Activated CD4-positive, alpha-beta T cell treated with anti-CD3 and anti-CD28 coated beads for 4 hours (primary cell): ENCODE results near the gene MLLT10.

Experiments
- DNase-seq, 2 donors: peaks; one replicate each; pipeline ENCODE4 v3.0.0-alpha.2; 2020

The MLLT10 gene

DNA sequence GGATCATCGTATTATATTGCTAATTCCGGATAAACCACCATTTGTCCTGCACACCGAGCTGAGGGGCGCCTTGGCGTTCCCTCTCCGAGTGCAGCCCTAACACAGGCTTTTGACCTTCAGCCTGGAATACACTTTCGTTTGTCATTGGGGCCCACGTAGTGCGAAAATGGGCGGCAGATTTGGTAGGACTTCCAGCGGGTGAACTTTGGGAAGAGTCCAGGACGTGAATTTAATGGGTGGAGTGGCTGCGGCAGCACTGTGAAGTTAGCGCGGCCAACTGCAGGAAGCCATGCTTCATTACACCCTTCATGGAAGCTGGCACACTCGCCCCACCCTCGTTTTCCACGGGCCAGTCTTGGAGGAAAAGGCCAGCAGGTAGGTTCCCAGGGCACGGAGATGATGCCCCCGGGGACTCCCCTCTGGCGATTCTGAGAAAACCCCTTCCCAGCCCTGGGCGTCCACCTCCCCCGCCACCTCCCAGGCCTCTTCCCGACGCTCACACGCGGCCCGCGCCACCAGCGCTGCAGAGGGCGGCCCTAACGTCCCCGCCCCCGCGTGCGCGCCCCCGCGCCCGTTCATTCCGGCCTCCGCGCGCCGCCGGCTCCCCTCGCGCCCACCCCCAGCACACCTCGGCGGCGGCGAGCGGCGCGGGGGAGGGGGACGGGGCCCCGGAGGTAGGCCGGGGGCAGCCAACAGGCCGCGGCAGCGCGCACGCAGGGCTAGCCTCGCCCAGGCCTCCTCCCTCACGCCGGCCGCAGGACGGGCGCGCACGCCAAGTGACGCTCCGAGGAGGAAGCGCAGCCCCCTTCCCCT is at the start of gene MLLT10:
Gene MLLT10, plus strand, starts transcription at position 766 of the 813 bp plus-strand sequence. CDS start 413 bp downstream, outside the sequence.
- peak; percentile 88 to 91 for DNase-seq

DNA sequence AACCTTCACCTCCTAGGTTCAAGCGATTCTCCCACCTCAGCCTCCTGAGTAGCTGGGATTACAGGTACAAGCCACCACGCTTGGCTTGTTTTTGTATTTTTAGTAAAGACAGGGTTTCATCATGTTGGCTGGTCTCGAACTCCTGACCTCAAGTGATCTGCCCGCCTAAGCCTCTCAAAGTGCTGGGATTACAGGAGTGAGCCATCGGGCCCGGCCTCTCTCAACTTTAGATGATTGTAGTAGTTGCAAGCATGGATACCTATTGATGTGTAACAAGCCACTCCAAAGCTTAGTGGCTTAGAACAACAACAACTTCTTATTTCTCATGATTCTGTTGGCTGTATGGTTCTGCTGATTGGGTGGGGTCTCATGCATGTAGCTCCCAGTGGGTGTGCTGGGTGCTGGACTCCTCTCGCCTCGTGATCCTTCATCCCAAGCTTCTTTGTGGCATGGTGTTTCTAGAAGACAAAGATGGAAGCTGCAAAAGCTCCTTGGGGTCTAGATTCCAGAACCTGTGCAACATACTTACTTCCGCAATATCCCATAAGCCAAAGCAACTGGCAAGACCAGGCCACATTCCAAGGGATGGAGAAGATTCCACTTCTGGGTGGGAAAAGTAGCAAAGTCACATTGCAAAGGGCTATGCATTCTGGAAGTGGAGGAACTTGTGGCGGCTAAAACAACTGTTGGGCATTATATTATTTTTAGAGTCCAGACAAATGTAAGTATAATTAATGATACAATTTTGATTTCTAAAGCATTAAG is 46.4 kb upstream of the MLLT10 start:
- DNase-seq: no peak

DNA sequence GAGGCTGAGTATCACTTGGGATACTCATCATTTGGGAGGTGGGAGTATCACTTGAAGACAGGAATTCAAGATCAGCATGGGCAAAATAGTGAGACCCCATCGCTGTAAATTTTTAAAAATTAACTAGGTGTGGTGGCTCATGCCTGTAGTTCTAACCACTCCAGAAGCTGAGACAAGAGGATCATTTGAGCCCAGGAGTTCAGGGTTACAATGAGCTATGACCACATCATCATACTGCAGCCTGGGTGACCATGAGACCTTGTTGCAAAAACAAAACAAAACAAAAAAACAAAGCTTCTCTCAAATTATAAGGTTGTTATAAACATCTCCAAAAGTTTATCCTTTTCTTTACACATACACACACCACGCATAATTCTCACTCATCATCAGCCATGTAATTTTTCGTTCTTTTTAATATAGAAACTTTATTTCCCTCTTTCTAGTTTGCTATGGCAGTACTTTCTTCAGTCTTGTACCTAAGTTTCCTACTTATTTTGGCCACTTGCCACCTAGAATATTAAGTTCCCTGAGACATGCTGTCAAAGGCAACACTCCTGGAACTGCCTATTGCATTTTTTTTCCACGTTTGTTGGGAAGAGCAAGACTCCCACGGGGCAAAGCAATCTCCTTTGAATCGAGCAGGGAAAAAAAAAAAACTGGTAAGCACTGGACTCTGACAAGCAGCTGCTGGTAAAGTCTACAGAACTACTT is 45.6 kb upstream of the MLLT10 start:
- DNase-seq: no peak

DNA sequence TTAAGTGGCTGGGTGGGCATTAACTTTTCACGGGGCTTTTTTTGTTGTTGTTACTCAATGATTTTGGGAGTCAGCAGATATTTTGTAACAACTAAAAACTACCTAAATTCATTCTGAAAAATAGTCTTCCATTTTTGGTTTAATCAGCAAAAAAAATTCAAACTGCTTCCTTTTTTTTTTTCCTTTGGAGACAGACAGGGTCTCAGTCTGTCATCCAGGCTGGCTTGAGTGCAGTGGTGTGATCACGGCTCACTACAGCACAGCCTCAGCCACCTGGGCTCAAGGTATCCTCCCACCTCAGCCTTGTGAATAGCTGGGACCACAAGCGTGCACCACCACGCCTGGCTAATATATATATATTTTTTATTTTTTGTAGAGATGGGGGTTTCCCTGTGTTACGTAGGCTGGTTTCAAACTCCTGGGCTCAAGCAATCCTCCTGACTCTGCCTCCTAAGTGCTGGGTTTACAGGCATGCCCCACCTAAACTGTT is 45.0 kb upstream of the MLLT10 start:
- DNase-seq: no peak

DNA sequence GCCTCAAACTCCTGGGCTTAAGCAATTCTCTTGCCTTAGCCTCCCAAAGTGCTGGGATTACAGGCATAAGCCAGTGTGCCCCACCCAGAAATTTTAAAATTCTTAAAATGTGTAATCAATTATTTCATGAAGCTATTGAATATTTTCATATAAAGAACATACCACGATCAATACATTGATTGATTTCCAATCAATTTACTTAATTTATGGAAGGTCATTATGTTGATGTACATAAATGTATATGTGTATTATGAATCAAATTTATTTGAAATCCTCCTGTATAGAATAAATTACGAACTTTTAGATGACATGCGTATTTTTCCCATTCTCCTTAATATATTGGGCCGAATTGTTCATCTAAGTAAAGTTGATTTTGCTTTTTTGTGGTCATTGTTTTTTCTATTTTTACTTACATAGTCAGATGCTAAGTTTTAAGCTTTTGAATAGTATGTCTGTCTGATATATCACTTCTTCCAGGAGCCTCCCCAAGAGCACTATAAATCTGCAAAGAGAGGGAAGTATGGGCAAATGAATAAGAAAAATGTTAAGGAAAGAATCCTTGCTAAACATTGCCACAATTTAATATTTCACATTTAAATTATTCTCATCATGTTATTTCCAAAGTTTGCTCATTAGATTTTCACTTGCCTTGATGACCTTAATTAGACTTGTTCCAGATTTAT is 43.9 kb upstream of the MLLT10 start:
- DNase-seq: no peak

DNA sequence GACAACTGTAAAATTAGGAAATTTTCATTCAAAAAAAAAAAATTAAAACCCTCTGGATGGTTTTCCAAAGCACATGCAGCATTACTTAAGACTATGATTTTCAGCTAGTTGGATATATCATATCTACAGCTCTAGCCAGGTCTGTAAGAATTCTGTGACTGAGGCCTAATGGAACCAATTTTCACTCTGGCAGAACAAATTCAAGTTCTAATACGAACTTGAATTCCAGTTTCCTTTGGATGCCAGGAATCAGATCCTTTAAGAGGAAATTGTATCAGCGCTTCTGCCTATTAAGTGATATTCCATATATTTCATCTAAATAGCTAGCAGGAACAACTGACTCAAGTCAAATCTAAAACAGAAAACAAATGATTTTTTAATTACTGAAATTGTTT is 43.3 kb upstream of the MLLT10 start:
- no peak for DNase-seq

DNA sequence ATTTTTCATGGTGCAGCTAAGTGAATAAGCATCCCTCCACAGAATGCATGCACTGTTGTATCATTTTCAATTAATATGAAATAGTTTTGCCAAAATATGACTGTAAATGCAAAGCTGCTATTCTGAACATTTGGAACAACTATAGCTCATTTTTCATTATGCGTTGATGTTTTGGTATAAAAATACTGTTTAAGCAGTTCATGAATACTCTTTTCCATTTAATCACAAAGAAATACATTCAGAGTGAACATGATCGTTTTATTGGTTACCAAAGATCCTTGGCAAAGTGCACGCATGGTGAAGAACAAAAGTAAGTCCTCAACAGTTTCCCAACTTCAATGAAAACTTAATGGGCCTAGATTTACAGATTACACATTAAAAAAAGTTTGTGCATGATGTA is 41.6 kb upstream of the MLLT10 start:
- DNase-seq: no peak

DNA sequence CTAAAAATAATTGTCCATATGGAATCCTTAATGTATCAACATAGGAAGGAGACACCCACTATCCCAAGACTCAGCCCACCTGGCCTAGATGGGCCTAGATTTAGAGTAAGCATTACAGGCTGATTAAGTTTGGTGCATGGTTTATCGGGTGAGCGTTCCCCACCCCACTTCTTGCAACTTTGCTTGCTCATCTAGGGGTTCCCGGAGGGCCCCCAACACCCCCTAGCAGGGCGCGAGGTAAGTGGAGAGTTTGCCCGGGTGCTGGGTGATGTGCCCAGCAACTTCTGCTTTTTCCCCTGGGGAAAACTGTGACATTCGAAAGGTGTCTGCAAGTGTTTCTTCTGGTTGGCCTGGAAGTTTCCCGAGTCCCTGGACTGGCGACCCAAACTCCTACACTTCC is 40.2 kb upstream of the MLLT10 start:
- no peak for DNase-seq

DNA sequence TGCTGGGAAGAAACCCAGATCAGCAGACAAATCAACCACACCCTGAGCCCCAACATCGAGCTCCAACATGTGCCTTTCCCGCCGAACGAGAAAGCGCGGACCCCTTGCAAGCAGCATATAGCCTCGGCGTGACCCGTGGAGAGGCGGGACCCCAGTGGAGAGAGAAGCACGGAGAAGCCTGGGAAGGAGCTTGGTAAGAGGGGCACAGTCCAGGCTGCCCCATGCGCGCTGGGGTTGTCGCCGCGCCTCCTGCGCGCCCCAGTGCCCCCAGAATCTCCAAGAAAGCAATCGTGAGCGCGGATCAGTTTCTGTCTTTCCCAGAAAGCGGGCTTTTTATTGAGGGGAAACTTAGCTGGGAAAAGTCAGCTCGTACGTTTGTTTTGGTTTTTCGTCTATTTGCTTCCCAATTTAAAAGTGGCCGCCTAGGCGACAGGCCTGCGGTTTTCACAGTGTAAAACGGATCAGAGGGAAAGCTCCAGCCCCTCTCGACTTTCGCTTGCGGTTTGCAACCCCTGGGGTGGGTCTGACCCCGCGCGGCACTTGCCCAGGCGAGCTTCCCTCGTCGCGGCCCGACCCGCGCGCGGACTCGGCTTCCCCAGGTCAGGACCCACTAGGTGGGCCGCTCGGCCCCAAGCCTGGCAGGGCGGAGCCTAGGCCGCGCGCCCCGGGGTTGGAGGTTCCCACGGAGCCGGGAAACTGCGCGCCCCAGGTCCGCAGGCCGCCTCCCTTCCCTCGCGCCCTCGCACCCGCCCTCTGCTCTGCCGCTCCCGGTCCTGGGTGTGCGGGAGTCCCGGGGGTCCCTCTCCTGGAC is 39.6 kb upstream of the MLLT10 start:
- DNase-seq: peak in 1 of 2 donors; percentile 14

DNA sequence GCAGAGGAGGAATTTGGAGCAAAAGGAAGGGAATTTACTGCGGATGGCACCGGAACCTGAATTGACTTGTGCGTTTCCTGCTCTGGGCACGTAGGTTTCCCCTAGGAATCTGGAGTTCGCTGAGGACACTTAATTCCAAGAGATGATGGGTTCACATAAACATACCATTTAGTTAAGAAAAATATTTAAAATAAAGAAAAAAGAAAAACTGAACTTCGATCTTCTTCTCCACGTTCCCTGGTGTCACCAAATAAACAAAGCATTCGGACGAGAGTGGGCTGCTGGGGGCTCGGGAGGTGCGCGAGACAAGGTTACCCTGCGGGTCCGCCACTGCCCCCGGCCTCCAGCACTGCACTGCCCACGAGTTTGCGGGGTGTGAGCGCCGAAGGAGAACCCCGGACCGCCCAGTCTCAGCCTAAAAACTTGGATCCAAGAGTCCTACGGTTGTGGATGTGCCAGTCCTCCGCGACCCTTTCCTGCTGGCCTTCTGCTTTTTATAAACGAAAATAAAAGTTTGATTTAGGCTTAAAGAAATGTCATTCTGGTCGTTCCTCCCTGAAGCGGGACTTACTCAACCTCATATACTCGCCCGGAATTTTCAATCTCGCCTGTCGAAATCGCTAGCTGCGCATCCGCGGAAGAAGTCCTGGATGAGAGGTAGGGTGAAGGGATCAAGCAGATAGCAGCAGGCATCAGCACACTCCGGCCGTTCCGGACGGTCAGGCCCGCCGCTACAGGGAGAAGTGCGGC is 38.9 kb upstream of the MLLT10 start:
- DNase-seq: no peak

DNA sequence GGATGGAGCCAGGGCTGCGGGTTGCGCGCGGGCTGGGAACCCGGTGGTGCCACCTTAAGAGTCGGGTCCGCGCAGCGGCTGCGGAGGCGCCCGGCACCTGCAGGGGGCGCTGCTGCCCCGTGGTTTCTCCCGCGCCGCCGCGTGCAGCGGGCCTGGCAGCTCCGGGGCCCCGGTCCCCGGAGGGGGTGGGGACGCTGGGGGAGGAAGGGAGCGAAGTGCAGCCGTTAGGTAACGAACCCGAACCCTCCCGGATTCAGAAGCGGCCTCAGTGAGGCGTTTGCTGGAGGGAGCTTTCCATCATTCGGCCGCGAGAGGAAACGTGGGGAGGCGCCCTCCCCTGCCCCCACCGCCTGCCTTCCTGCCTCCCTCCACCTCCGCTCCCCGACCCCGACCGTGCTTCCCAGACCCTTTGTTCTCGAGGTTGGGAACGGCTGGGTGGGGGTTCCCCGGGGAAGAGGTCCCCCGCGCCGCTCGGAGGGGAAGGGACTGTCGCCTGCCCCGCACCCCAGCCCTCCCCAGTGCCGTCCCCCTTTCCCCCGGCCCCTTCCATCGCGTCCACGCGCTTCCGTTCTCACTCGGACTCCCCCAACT is 38.2 kb upstream of the MLLT10 start:
- DNase-seq: peak; percentile 82 to 88

DNA sequence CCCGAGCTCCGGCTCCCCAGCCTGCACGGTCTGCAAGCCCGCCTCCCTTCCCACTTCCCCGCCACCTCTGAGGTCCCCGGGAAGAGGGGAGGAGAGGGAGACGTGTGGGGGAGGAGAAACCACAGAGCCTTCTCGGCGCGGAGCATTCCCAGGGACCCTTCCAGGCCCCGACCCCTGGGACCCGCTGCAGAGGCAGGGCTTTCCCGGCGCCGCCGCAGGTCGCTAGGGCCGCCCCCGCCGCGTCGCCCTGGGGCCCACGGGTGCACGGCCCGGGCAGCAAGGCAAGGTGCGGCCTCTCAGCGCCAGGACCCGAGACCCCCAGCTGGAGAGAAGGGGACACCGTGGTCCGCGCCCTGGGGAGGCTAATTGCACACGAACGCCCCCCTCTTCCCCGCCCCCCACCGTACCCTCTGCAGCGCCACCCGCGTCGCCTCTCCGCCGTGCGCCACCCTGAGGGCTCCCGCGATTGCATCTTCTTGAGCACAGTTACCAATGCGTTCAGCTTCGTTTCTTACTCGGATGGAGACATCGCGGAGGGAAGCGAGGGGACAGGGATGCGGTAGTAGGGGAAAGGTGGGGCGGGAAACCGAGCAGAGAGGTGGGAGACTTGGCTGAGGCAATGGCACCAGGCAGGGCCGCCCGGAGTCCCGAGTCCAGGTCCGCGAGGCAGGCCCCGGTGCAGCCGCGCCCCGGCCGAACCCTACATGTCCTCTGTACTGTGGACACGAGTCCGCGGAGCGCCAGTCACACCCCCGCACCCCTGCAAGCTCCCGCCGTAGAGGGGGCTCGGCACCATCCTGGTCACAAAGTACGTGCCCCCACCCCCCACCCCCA is 37.5 kb upstream of the MLLT10 start:
- peak; percentile 58 for DNase-seq

DNA sequence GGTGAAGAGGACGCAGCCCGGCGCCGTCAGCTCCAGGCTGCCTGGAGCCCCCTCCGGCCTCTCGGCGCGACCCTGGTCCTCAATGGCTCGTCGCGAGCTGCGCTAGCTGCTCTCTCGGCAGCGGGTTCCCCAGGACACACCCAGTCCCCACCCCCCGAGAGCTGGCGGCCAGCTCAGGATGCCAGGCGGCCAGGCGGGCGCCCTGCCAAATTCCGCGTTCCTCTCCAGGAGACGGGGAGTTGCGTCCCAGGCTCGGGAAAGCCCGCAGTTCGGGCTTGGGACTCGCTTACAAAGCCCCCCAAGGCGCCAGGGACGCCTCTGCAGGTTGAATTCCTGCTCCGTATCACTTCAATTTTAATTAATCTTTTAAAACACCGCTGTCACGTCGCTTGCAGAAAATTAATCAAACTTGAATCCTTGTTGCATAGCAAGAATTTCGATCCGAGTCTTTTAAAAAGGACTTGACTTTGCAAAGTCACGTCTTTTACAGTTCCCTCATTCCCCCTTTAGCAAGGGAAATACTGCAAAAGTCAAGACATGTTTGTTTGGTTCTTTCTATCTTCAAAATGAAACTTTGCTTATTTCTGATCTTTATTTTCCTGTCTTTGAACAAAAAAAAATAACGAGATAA is 36.7 kb upstream of the MLLT10 start:
- no peak for DNase-seq

DNA sequence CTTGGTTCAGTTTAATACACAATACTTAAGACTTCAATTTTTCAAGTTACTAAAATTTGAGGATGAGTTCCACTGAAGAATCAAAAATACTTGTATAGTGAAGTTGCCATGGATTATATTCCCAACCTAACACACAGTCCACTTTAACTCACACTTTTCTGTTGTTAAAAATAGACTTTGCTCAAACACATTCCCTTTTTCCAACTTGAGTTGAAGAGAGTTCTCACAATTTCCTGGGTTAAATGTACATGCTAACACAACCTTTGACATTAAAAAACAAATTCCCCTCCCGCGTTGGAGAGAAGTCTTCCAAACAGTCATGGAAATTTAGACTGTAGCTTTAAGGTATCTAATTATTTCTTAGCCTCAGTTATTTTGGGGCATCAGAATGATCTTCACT is 35.7 kb upstream of the MLLT10 start:
- no peak for DNase-seq

DNA sequence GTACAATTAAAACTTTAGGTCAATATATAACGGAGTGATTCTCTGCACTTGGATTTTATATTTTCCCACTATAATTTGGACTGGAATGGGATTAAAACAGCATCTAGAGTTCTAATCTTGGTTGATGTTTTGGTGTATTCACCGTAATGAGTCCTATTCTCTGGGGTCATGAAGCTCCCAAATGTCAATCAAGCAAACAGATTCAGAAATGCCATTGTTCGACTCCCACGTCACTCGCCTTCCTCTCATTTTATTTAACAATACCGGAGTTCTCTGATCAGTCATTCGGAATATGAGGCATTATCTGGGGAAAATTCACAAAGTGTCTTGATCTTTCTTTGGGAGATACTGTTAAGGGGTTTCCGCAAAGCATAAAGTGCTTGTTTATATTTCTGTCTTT is 35.0 kb upstream of the MLLT10 start:
- DNase-seq: no peak

DNA sequence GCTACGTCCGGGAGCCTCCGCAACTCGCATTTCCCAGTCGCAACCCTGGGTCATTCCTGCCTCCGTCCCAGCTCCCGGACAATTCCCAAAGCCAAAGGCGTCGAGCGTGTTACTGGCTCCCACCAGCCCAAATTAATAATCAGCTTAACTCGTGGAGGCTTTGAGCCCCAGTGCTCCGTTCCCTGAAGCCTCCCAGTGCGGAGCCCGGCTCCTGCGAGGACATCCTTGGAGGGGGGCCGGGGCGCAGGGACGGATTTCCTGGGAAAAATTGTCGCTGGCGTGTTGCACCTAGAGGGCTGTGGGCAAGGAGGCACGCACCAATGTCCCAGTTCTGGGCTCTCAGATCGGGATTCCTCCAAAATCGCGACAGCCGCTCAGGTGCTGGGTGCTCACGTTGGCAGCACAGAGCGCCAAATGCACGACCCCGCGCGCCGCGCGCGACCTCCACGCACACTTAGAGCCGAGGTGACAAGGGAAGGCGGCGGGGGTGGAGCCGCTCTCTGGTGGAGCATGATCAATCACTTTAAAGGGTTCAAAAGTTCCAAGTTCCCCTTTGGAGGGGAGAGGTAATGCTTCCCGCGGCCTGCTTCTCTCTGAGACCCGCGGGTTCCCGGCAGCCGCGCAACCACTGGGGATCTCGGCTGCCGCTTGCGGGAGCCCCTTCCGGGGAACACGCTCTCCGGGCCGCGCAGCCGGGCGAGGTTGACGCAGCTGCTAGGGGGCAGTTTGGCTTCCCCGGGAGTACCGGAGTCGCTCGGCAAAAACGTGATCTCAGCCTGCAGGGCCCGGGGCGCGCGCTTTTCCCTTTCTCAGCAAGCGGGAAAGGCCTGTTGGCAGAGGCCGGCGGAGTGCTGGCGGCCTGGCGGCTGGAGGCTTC is 34.1 kb upstream of the MLLT10 start:
- DNase-seq: no peak

DNA sequence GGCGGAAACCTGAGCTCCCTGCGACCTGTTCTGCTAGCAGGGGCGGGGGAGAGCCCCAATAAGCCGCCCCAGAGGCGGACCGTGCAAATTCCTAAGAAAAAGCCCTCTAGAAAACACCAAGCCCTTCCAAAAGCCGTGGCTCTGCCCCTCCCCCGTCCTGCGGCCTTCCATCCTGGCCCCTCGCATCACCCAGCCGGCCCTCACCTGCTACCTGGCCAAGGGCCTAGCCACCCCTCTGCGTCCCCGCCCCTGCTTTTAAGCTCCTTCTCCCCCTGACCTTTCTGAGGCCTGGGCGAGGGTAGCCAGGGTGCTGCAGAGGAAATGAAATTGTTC is 33.5 kb upstream of the MLLT10 start:
- DNase-seq: no peak

DNA sequence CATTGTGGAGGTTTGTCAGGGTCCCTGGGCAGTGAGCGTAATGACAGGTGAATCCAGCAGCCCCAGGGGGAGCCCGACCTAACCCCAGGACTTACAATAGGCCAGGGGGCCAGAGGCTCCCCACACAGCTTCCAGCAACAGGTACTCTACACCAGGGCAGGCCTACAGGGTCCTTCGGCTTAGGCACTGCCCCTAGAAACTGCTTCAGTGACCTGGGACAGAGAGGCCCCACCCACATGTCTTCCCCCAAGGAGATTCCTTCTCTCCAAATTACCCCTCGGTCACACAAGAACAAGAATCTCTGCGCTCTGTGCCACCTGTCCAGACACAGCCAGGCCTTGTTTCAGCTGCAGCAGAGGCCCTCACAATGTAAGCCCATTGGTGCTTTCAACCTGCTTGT is 32.9 kb upstream of the MLLT10 start:
- DNase-seq: no peak
